Measurements from ENCODE around the gene TMEM131.

- TF ChIP-seq REST (IDR thresholded peaks at IDR 0.05; ENCODE audit: insufficient replicate concordance, low read depth) = no peak
- no peak for TF ChIP-seq CTCF (IDR thresholded peaks at IDR 0.05; ENCODE audit: insufficient read depth, low read length)
- TF ChIP-seq POLR2AphosphoS5 (IDR thresholded peaks at IDR 0.05; ENCODE audit: low read depth) = no peak
- no peak for TF ChIP-seq SPI1 (IDR thresholded peaks at IDR 0.05; ENCODE audit: borderline replicate concordance, low read depth)
- TF ChIP-seq GABPA (IDR thresholded peaks at IDR 0.05; ENCODE audit: low read depth) = no peak
Measured at GRCh38 chr2:98032086-98032485, 36.3 kb upstream of the TMEM131 start.

All from HL-60 (cell line).